MM.1S (cell line): ENCODE measurements around the gene IGSF11.

Experiments used
- DNase-seq: peaks from one replicate; pipeline ENCODE4 v3.0.0-alpha.2; 2015
- H2AFZ ChIP-seq: fragments of 300-600 bp; sonication (generic); 2 replicates; pipeline ENCODE4 v1.6.0; 2016; ENCODE audit warnings: antibody characterized with exemption, low read length
- H3F3A ChIP-seq: fragments of 300-600 bp; sonication (generic); 2 replicates; pipeline ENCODE4 v1.6.1; 2016; ENCODE audit warnings: mild to moderate bottlenecking, antibody characterized with exemption, low read length, moderate library complexity, mixed read lengths; ENCODE audit not compliant: insufficient read depth
- H3K27ac ChIP-seq: fragments of 300-600 bp; sonication (generic); 2 replicates; pipeline ENCODE4 v1.5.1; 2016; ENCODE audit warnings: mild to moderate bottlenecking, low read length
- H3K27me3 ChIP-seq: fragments of 300-600 bp; sonication (generic); replicated peaks from 2 replicates; pipeline ENCODE4 v1.6.0; 2016; ENCODE audit warnings: low read length; ENCODE audit not compliant: insufficient read depth
- H3K36me3 ChIP-seq: fragments of 300-600 bp; sonication (generic); replicated peaks from 2 replicates; pipeline ENCODE4 v1.6.1; 2016; ENCODE audit warnings: mild to moderate bottlenecking, low read length, mixed read lengths; ENCODE audit not compliant: insufficient read depth
- H3K4me1 ChIP-seq: fragments of 300-600 bp; sonication (generic); 2 replicates; pipeline ENCODE4 v1.6.1; 2016; ENCODE audit warnings: low read length, mixed read lengths
- H3K4me2 ChIP-seq: fragments of 300-600 bp; sonication (generic); 2 replicates; pipeline ENCODE4 v1.6.0; 2016; ENCODE audit warnings: low read depth, low read length
- H3K4me3 ChIP-seq: fragments of 300-600 bp; sonication (generic); 2 replicates; pipeline ENCODE4 v1.5.1; 2016; ENCODE audit warnings: low read length, mixed read lengths
- H3K79me2 ChIP-seq: fragments of 300-600 bp; sonication (generic); 2 replicates; pipeline ENCODE4 v1.6.1; 2016; ENCODE audit warnings: mixed run types, low read length, mixed read lengths
- H3K9ac ChIP-seq: fragments of 300-600 bp; sonication (generic); 2 replicates; pipeline ENCODE4 v1.6.1; 2016; ENCODE audit warnings: low read length, mixed read lengths
- H3K9me2 ChIP-seq: fragments of 300-600 bp; sonication (generic); replicated peaks from 2 replicates; pipeline ENCODE4 v1.6.1; 2016; ENCODE audit warnings: mild to moderate bottlenecking, low read length, mixed read lengths; ENCODE audit not compliant: insufficient read depth
- H3K9me3 ChIP-seq: fragments of 300-600 bp; sonication (generic); replicated peaks from 2 replicates; pipeline ENCODE4 v1.6.1; 2016; ENCODE audit warnings: mild to moderate bottlenecking, low read length, mixed read lengths; ENCODE audit not compliant: insufficient read depth
- H4K20me1 ChIP-seq: fragments of 300-600 bp; sonication (generic); 2 replicates; pipeline ENCODE4 v1.6.1; 2016; ENCODE audit warnings: mild to moderate bottlenecking, low read length, moderate library complexity, mixed read lengths; ENCODE audit not compliant: insufficient read depth
- EZH2 ChIP-seq: fragments of 300-600 bp; sonication (generic); optimal IDR thresholded peaks from 2 replicates; pipeline ENCODE3; 2017; ENCODE audit warnings: low read depth, mild to moderate bottlenecking, antibody characterized with exemption, low read length, mixed read lengths
- EZH2phosphoT487 ChIP-seq: fragments of 300-600 bp; sonication (generic); IDR thresholded peaks from 2 replicates; pipeline ENCODE4 v1.6.1; 2018; ENCODE audit warnings: antibody characterized with exemption, low read length
- TF ChIP-seq, protein P1 (sequence below): fragments of 300-600 bp; sonication (generic); IDR thresholded peaks from 2 replicates; pipeline ENCODE4 v1.5.1; 2016; ENCODE audit warnings: antibody characterized with exemption, low read length, mixed read lengths

The IGSF11 gene

DNA sequence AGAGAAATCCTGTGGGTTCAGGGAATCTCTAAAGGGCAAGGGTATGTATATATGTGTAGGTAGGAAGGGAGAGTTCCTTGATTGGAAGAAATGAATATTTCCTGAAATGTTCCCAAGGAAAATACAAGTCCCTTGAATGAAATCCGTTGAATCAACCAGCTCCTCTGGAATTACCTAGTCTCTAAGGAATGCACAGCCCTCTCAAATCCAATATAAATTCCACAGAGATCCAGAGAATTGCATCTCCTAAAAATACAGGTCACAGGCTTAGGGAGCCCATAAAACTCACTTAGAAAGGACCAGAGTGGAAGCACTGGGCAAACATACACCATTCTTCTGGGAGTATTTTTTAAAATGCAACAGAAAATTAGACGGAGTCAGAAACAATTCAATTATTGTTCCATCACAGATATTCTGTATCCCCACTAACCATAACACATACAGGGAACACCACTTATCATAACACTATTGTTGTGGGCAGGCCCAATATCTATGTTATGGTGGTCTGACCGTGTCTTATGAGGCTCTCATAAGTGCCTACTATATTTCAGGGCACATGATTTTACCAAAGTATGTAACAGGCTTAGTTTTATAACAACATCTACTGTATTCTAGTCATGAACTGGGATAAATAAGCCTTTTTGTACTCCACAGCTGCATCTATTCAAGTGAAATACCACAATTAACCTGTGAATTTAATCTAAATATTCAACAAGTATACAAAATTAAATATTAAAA, 43.7 kb downstream of the IGSF11 start:
- Histone ChIP-seq H3K36me3 (no peaks in the 10 kb centered on the region), H3K27ac (no peak overlapping the region)

GRCh38 chr3:118988198-118989130, 46.2 kb downstream of the IGSF11 start:
- Histone ChIP-seq H4K20me1 (no peaks in the 10 kb centered on the region), H3F3A (no peaks in the 10 kb centered on the region), H3K4me2 (no peak overlapping the region), H2AFZ (no peak overlapping the region), H3K27me3 (no peaks in the 10 kb centered on the region), H3K9me2 (no peaks in the 10 kb centered on the region), H3K9ac (no peak overlapping the region), H3K9me3 (no peaks in the 10 kb centered on the region), H3K79me2 (no peaks in the 10 kb centered on the region), H3K36me3 (no peaks in the 10 kb centered on the region), H3K27ac (no peak overlapping the region), H3K4me1 (no peaks in the 10 kb centered on the region), H3K4me3 (no peak overlapping the region)
- no peak for DNase-seq
- TF ChIP-seq, protein P1, sequence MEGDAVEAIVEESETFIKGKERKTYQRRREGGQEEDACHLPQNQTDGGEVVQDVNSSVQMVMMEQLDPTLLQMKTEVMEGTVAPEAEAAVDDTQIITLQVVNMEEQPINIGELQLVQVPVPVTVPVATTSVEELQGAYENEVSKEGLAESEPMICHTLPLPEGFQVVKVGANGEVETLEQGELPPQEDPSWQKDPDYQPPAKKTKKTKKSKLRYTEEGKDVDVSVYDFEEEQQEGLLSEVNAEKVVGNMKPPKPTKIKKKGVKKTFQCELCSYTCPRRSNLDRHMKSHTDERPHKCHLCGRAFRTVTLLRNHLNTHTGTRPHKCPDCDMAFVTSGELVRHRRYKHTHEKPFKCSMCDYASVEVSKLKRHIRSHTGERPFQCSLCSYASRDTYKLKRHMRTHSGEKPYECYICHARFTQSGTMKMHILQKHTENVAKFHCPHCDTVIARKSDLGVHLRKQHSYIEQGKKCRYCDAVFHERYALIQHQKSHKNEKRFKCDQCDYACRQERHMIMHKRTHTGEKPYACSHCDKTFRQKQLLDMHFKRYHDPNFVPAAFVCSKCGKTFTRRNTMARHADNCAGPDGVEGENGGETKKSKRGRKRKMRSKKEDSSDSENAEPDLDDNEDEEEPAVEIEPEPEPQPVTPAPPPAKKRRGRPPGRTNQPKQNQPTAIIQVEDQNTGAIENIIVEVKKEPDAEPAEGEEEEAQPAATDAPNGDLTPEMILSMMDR: no peak
- TF ChIP-seq EZH2phosphoT487 (no peak), EZH2 (no peak)

More for the DNA sequence above, 43.7 kb downstream of the IGSF11 start:
- Histone ChIP-seq H3K4me3 (no peak overlapping the region), H2AFZ (no peak overlapping the region), H3K79me2 (no peaks in the 10 kb centered on the region), H3K4me2 (no peak overlapping the region), H3K9me2 (no peaks in the 10 kb centered on the region), H3K27me3 (no peaks in the 10 kb centered on the region), H4K20me1 (no peaks in the 10 kb centered on the region), H3F3A (no peaks in the 10 kb centered on the region), H3K9me3 (no peaks in the 10 kb centered on the region), H3K9ac (no peak overlapping the region), H3K4me1 (no peaks in the 10 kb centered on the region)
- TF ChIP-seq, protein P1: no peak
- no peak for TF ChIP-seq EZH2
- TF ChIP-seq EZH2phosphoT487: no peak
- no peak for DNase-seq

GRCh38 chr3:118987477-118987876, 47.2 kb downstream of the IGSF11 start:
- Histone ChIP-seq H2AFZ (no peak overlapping the region), H3K27me3 (no peaks in the 10 kb centered on the region), H3K36me3 (no peaks in the 10 kb centered on the region), H3K4me2 (no peak overlapping the region), H3F3A (no peaks in the 10 kb centered on the region), H3K9me2 (no peaks in the 10 kb centered on the region), H3K9me3 (no peaks in the 10 kb centered on the region), H3K79me2 (no peaks in the 10 kb centered on the region), H3K4me1 (no peaks in the 10 kb centered on the region), H3K27ac (no peak overlapping the region), H3K9ac (no peak overlapping the region), H3K4me3 (no peak overlapping the region), H4K20me1 (no peaks in the 10 kb centered on the region)
- TF ChIP-seq EZH2: no peak
- no peak for TF ChIP-seq EZH2phosphoT487
- TF ChIP-seq, protein P1: no peak
- DNase-seq: no peak
